Measurements from ENCODE around the gene MTG1. TPM values are rescaled to one million over a fixed set of nuclear protein-coding genes. Genes with fewer than 3 reads are reported as not detected.

The MTG1 gene
- total and polyA plus RNA-seq, 2 donors (not counting 1 experiment from before 2014, with no cell fraction given): 90.0 to 117 TPM

GRCh38 chr10:133455196-133455595 lies 61.2 kb downstream of the MTG1 start:
- CTCF ChIA-PET: interaction anchor here (2.5 kb wide), 1 partner anchor 126 kb away, joined by 9 read pairs; no protein-coding TSS in a partner anchor
- no peak overlapping the region for H3K27ac Mint-ChIP-seq
- intact Hi-C loops (cut with micrococcal nuclease): no loop called here
- WGBS (ENCODE audit: insufficient coverage): 76% methylated on average over 3 of the region's 5 CpGs
- H3K4me1 Mint-ChIP-seq: no peaks in the 10 kb centered on the region
- Histone ChIP-seq H3K4me2 (replicated peaks; ENCODE audit: low read depth, low read length, poor library complexity, severe bottlenecking) (no peak overlapping the region), H3K4me1 (ENCODE audit: control insufficient read depth in 2 of 2, insufficient read depth in 2 of 2, low read length in 2 of 2) (no peaks in the 10 kb centered on the region), H3K4me3 (ENCODE audit: control extremely low read depth in 1 of 5, extremely low read depth in 1 of 5, insufficient read depth in 1 of 5, low read depth in 2 of 5, low read length in 4 of 5) (no peak overlapping the region), H3K79me2 (ENCODE audit: control insufficient read depth, insufficient read depth, low read length) (no peaks in the 10 kb centered on the region), H3K27me3 (replicated peaks in 1 of 4; ENCODE audit: control extremely low read depth in 1 of 4, control insufficient read depth in 3 of 4, insufficient read depth in 4 of 4, low read length in 3 of 4) (no peaks in the 10 kb centered on the region), H3K36me3 (replicated peaks in 1 of 2; ENCODE audit: control extremely low read depth in 1 of 2, control insufficient read depth in 1 of 2, extremely low read depth in 1 of 2, insufficient read depth in 2 of 2, low read length in 1 of 2) (no peaks in the 10 kb centered on the region), H3K9ac (ENCODE audit: low read length) (no peak overlapping the region), H2AFZ (ENCODE audit: insufficient read depth, low read depth, low read length, poor library complexity, severe bottlenecking) (no peak overlapping the region), H3K27ac (ENCODE audit: low read length in 2 of 2) (no peak overlapping the region), H4K20me1 (ENCODE audit: control insufficient read depth, insufficient read depth, low read length, poor library complexity, severe bottlenecking) (no peaks in the 10 kb centered on the region), H3K9me3 (ENCODE audit: control extremely low read depth in 1 of 3, control insufficient read depth in 2 of 3, insufficient read depth in 1 of 3, low read length in 2 of 3) (peaks cover 0 to 10% (median 2%) of the 10 kb centered on the region in 3 donors)
- TF ChIP-seq EZH2 (IDR thresholded peaks at IDR 0.05; ENCODE audit: borderline replicate concordance, insufficient read depth, low read depth, low read length, poor library complexity, severe bottlenecking) (no peak), CTCF (IDR thresholded peaks at IDR 0.05) (no peak)
- no peaks in the 10 kb centered on the region for H3K9me3 Mint-ChIP-seq (ENCODE audit: insufficient read depth)
- POLR2A ChIA-PET: no interaction called here
- DNase-seq (no peak), ATAC-seq (ENCODE audit: low read depth) (no peak)
- H3K4me3 Mint-ChIP-seq: no peak overlapping the region
- H3K27me3 Mint-ChIP-seq: no peaks in the 10 kb centered on the region

GRCh38 chr10:133455611-133456031 lies 61.7 kb downstream of the MTG1 start:
- Mint-ChIP-seq H3K4me1 (no peaks in the 10 kb centered on the region), H3K27ac (no peak overlapping the region), H3K9me3 (ENCODE audit: insufficient read depth) (no peaks in the 10 kb centered on the region), H3K27me3 (no peaks in the 10 kb centered on the region), H3K4me3 (no peak overlapping the region)
- H3K79me2 ChIP-seq (ENCODE audit: control insufficient read depth, insufficient read depth, low read length): no peaks in the 10 kb centered on the region
- no peak for ATAC-seq (ENCODE audit: low read depth)
- no peak overlapping the region for H3K9ac ChIP-seq (ENCODE audit: low read length)
- no peak for DNase-seq
- H3K9me3 ChIP-seq (ENCODE audit: control extremely low read depth in 1 of 3, control insufficient read depth in 2 of 3, insufficient read depth in 1 of 3, low read length in 2 of 3): peaks cover 0 to 10% (median 2%) of the 10 kb centered on the region in 3 donors
- no peak overlapping the region for H3K27ac ChIP-seq (ENCODE audit: low read length in 2 of 2)
- H3K4me2 ChIP-seq (replicated peaks; ENCODE audit: low read depth, low read length, poor library complexity, severe bottlenecking): no peak overlapping the region
- H2AFZ ChIP-seq (ENCODE audit: insufficient read depth, low read depth, low read length, poor library complexity, severe bottlenecking): no peak overlapping the region
- H3K27me3 ChIP-seq (replicated peaks in 1 of 4; ENCODE audit: control extremely low read depth in 1 of 4, control insufficient read depth in 3 of 4, insufficient read depth in 4 of 4, low read length in 3 of 4): no peaks in the 10 kb centered on the region
- 87% methylated on average over 6 of the region's 7 CpGs for WGBS (ENCODE audit: insufficient coverage)
- ChIA-PET CTCF (no interaction called here), POLR2A (no interaction called here)
- intact Hi-C loops (cut with micrococcal nuclease): no loop called here
- H4K20me1 ChIP-seq (ENCODE audit: control insufficient read depth, insufficient read depth, low read length, poor library complexity, severe bottlenecking): no peaks in the 10 kb centered on the region
- no peaks in the 10 kb centered on the region for H3K4me1 ChIP-seq (ENCODE audit: control insufficient read depth in 2 of 2, insufficient read depth in 2 of 2, low read length in 2 of 2)
- TF ChIP-seq EZH2 (IDR thresholded peaks at IDR 0.05; ENCODE audit: borderline replicate concordance, insufficient read depth, low read depth, low read length, poor library complexity, severe bottlenecking) (no peak), CTCF (IDR thresholded peaks at IDR 0.05) (no peak)
- H3K36me3 ChIP-seq (replicated peaks in 1 of 2; ENCODE audit: control extremely low read depth in 1 of 2, control insufficient read depth in 1 of 2, extremely low read depth in 1 of 2, insufficient read depth in 2 of 2, low read length in 1 of 2): no peaks in the 10 kb centered on the region
- H3K4me3 ChIP-seq (ENCODE audit: control extremely low read depth in 1 of 5, extremely low read depth in 1 of 5, insufficient read depth in 1 of 5, low read depth in 2 of 5, low read length in 4 of 5): no peak overlapping the region

Data from B cell (primary cell).